Fibroblast of villous mesenchyme (primary cell): ENCODE results near the gene CARMIL1. TPM values are rescaled to one million over a fixed set of nuclear protein-coding genes. Genes with fewer than 3 reads are reported as not detected.

Source experiments
- DNase-seq: peaks from one replicate; pipeline ENCODE4 v3.0.0-alpha.2; 2010; ENCODE audit warnings: low read depth
- H3K4me3 ChIP-seq: 2 replicates; pipeline ENCODE4 v1.5.1; 2011; ENCODE audit warnings: low read depth, mild to moderate bottlenecking, low read length
- total RNA-seq: library from RNA; depleted of rRNA; stranded (reverse); fragments of >200 nt; gene quantifications from 2 replicates; pipeline ENCODE4 v1.2.3, GENCODE V29; 2012
- TF ChIP-seq, protein P1 (sequence below): IDR thresholded peaks from 2 replicates; pipeline ENCODE4 v1.5.1; 2012; ENCODE audit warnings: low read depth, mild to moderate bottlenecking, low read length; ENCODE audit not compliant: insufficient read depth

CARMIL1 gene
- total RNA-seq, 1 donor: 11.2 TPM

DNA sequence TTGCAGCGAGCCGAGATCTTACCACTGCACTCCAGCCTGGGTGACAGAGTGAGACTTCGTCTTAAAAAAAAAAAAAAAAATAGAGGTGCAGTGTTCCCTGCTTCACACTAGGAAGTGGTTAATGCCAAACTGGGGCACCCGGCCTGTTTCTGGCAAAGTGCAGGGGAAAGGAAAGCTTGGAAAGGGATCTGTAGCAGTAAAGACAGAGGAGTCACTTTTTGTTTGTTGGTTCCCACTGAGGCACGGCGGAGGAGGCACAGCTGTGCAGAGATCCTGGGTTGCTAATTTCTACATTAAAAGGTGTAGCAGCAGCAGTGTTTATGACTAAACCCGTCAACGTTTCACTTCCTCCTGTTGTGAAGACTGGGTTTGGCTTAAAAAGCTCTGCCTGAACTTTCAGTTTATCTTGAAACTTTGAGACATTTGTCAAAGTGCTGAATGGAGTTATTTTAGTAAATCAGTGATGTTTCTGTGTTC is 125.6 kb downstream of the CARMIL1 start:
- DNase-seq: no peak
- TF ChIP-seq, protein P1, sequence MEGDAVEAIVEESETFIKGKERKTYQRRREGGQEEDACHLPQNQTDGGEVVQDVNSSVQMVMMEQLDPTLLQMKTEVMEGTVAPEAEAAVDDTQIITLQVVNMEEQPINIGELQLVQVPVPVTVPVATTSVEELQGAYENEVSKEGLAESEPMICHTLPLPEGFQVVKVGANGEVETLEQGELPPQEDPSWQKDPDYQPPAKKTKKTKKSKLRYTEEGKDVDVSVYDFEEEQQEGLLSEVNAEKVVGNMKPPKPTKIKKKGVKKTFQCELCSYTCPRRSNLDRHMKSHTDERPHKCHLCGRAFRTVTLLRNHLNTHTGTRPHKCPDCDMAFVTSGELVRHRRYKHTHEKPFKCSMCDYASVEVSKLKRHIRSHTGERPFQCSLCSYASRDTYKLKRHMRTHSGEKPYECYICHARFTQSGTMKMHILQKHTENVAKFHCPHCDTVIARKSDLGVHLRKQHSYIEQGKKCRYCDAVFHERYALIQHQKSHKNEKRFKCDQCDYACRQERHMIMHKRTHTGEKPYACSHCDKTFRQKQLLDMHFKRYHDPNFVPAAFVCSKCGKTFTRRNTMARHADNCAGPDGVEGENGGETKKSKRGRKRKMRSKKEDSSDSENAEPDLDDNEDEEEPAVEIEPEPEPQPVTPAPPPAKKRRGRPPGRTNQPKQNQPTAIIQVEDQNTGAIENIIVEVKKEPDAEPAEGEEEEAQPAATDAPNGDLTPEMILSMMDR: no peak
- H3K4me3 ChIP-seq: no peak overlapping the region

- H3K4me3 ChIP-seq: no peak overlapping the region
- TF ChIP-seq, protein P1: no peak
- DNase-seq: no peak
Observed at GRCh38 chr6:25405442-25405841, 126.3 kb downstream of the CARMIL1 start.

- H3K4me3 ChIP-seq: no peak overlapping the region
- TF ChIP-seq, protein P1: no peak
- no peak for DNase-seq
Observed at GRCh38 chr6:25407431-25407830, 128.3 kb downstream of the CARMIL1 start.

GRCh38 chr6:25410102-25410501 is 130.9 kb downstream of the CARMIL1 start:
- DNase-seq: no peak
- TF ChIP-seq, protein P1: no peak
- no peak overlapping the region for H3K4me3 ChIP-seq

DNA sequence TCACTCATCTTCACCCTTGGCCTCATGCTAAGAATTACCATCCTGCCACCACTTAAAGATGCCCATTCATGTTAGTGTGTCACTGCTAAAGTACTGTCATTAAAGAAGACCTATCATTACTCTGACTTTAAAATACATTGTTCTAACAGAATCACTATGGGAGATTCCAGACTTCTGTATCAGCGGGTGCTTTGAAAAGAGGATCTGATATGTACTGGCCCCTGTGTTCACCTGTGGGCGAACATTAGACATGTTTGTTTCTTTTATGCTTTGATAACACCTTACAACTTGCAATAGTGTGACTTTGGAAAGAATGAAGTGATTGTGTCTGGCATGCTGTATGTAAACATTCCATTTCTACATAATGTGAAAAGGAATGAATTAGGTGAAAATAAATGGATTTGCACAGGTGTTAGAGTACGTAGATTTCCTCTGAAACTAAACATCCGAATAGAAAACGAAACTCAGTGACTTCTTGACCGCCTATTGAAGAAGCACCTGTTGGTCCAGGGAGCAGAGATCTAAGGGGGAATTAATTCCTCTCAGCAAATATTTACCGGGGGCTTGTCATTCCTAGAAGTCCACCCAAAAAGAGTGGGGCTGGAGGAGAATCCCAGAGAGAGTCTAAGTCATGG is 132.3 kb downstream of the CARMIL1 start:
- TF ChIP-seq, protein P1: no peak
- H3K4me3 ChIP-seq: no peak overlapping the region
- DNase-seq: no peak

- no peak overlapping the region for H3K4me3 ChIP-seq
- TF ChIP-seq, protein P1: no peak
- DNase-seq: no peak
Observed at GRCh38 chr6:25413207-25413905, 134.2 kb downstream of the CARMIL1 start.
